Heart left ventricle (tissue), 13 donors: ENCODE measurements around the gene FOXP4.
"Not testable (repeated sequence)": the region's sequence is repeated elsewhere in the genome, so short reads cannot be mapped to it uniquely, and the experiment has no call there.

ENCODE experiments used
- POLR2A ChIP-seq, 2 donors: fragments of 450-650 bp; IDR thresholded peaks; one replicate each; pipeline ENCODE4 v1.6.1; 2017; ENCODE audit warnings: antibody characterized with exemption in 2 of 2, mild to moderate bottlenecking in 2 of 2, moderate library complexity in 2 of 2
- TF ChIP-seq, protein P1 (sequence below), 12 donors: fragments of 200-600 bp; sonication (generic) in 4 of 12; IDR thresholded peaks; one replicate each; pipeline versions ENCODE4 v1.5.0 to v1.8.0; 2018 to 2022; ENCODE audit warnings: antibody characterized with exemption in 12 of 12, mild to moderate bottlenecking in 5 of 12
- donor health status: ischemic (EF 13 %, LVEDD 7.1; RV severe dilation, severe dysfunction).
- donor health status: DM: no; HTN: yes; CAD: no.
- donor health status: DM: no; HTN: no; CAD: no.
- donor health status: ischemic (EF 25% LVEDD 6.9; RV normal size, moderate dysfunction).
- donor health status: ischemic (EF 25% LVEDD 5.7; RV mildly dilated, moderate dysfunction).
- donor health status: ischemic (EF 35%, LVEDD 5.7; RV mildly dilated, moderate dysfunction).
- donor health status: nonischemic (EF 11% LVEDD 7.7; RV severe dilation, severe dysfunction).
- donor health status: DM: yes; HTN: yes; CAD: no.
- donor health status: PGD.
- donor health status: ischemic (EF 29% LVEDD 5.4; RV normal size, mild dysfunction).
- donor health status: nonischemic (EF 23%, LVEDD 6.1; RV moderate dilation, normal function).

- TF ChIP-seq, protein P1, sequence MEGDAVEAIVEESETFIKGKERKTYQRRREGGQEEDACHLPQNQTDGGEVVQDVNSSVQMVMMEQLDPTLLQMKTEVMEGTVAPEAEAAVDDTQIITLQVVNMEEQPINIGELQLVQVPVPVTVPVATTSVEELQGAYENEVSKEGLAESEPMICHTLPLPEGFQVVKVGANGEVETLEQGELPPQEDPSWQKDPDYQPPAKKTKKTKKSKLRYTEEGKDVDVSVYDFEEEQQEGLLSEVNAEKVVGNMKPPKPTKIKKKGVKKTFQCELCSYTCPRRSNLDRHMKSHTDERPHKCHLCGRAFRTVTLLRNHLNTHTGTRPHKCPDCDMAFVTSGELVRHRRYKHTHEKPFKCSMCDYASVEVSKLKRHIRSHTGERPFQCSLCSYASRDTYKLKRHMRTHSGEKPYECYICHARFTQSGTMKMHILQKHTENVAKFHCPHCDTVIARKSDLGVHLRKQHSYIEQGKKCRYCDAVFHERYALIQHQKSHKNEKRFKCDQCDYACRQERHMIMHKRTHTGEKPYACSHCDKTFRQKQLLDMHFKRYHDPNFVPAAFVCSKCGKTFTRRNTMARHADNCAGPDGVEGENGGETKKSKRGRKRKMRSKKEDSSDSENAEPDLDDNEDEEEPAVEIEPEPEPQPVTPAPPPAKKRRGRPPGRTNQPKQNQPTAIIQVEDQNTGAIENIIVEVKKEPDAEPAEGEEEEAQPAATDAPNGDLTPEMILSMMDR (IDR thresholded peaks at IDR 0.05): not testable (repeated sequence)
- TF ChIP-seq POLR2A (IDR thresholded peaks at IDR 0.05): not testable (repeated sequence)
These were observed 73.0 kb downstream of the FOXP4 start for GRCh38 chr6:41619193-41619592.
